Activated CD4-positive, CD25-positive, alpha-beta regulatory T cell treated with anti-CD3 and anti-CD28 coated beads, Interleukin-2, amount 50 U/mL, for 16 hours (primary cell): ENCODE measurements around the gene TMEM44.
"Not testable (repeated sequence)": the region's sequence is repeated elsewhere in the genome, so short reads cannot be mapped to it uniquely, and the experiment has no call there.

Experiments
- DNase-seq: peaks from one replicate; pipeline ENCODE4 v3.0.0-alpha.2; 2020; ENCODE audit warnings: low read depth, low spot score

TMEM44 gene

GRCh38 chr3:194610689-194611088 is 22.5 kb downstream of the TMEM44 start:
- DNase-seq: no peak

DNA sequence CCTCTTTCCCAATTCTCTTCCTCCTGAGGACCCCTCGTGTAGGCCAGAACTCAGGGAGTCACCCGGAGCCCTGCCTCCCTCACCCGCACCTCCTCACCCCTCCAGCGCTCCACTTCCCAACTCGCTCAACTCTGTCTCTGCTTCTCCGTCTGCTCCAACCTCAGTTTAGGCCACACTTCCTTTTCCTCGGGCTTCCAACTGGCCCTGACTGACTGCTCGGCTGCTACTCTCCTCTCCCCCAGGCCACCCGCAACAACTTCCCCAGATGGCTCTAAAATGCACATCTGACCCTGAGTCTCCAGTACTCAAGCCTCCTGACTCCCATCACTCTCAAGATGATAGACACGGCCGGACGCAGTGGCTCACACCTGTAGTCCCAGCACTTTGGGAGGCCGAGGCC is 23.6 kb downstream of the TMEM44 start:
- no peak for DNase-seq

GRCh38 chr3:194608981-194609380 is 24.2 kb downstream of the TMEM44 start:
- no peak for DNase-seq

DNA sequence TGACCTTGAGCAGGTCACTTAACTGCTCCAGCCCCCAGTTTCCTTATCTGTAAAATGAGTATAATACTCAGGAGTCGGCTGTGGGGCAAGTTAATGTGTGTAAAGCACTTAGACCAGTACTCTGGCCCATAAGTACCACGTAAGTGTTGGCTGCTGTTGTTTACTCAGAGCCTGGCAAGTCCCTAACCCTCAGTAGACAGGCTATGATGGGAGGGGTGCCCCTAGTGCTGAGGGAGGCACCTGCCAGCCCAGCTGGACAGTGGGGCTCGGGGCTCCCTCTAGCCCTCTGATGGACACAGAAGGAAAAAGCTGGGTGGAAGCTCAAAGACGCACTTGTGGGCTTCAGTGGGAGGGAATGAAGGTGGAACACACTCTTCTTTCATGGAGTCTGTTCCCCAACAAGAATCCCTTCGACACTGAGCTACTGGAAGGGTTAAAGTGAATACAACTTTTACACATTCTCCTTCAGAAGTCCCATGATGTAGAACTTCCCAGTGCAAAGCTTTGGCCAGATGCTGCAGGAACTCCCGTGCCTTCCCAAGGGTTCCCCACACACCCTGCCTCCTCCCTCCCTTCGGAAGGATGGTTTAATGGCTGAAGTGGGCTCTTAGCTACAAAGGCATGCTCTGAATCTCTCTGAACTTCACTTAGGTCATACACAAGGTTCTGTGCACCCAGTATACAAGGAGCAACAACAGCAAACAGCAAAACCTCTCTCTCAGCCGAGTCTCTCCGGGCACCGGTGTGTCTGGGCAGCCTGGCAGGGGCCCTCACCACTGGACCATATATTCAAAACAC is 25.4 kb downstream of the TMEM44 start:
- DNase-seq: no peak

GRCh38 chr3:194606941-194607340 is 26.3 kb downstream of the TMEM44 start:
- no peak for DNase-seq

DNA sequence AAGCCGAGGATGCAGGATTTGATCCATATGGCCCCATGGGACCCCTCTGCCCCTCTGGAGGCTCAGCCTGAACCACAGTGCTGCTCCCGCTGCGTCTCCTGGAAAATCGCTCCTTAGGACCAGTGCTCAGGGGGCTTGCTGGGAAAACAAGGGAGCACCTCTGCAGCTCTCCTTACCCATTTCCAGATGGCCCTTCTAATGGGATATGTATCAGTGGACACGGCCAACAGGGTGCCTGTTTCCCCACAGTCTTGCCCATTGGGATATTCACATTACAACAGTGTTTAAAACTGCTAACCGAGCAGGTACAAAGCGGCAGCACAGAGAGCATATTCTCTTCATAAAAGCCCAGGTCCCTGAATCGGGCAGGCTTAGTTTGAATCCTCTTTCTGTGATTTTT is 27.1 kb downstream of the TMEM44 start:
- no peak for DNase-seq

DNA sequence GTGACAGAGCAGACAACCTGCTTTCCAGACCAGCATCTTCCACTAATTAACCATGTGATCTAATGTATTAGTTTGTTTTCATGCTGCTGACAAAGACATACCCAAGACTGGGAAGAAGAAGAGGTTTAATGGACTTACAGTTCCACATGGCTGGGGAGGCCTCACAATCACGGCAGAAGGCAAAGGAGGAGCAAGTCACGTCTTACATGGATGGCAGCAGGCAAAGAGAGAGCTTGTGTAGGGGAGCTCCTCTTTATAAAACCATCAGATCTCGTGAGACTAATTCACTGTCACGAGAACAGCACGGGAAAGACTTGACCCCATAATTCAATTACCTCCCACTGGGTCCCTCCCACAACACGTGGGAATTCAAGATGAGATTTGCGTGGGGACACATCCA is 27.9 kb downstream of the TMEM44 start:
- DNase-seq: not testable (repeated sequence)

GRCh38 chr3:194604837-194605236 is 28.4 kb downstream of the TMEM44 start:
- DNase-seq: no peak

GRCh38 chr3:194604126-194604525 is 29.1 kb downstream of the TMEM44 start:
- no peak for DNase-seq

- no peak for DNase-seq
Observed at GRCh38 chr3:194602669-194603171, 30.5 kb downstream of the TMEM44 start.

- no peak for DNase-seq
Observed at GRCh38 chr3:194598771-194599557, 34.3 kb downstream of the TMEM44 start.

DNA sequence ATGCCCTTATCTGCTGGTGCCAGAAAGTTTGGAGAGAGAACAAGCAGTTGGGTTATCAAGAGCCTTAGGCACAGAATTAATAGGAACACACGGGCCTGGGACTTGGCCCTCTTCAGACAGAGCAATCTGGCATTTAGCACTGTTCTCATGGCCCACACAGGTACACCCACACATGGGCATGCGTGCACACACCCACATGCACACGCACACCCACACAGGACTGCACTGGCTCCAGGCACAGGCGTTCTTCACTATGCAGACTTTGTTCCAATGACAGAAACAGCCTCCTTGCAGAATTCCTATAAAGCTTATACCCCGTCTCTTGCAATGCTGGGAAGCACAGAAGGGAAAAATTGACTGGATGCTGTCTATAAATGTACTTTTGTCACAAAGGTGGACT is 36.3 kb downstream of the TMEM44 start:
- no peak for DNase-seq

- DNase-seq: no peak
Observed at GRCh38 chr3:194592798-194593752, 40.1 kb downstream of the TMEM44 start.

GRCh38 chr3:194588741-194589140 is 44.5 kb downstream of the TMEM44 start:
- no peak for DNase-seq

DNA sequence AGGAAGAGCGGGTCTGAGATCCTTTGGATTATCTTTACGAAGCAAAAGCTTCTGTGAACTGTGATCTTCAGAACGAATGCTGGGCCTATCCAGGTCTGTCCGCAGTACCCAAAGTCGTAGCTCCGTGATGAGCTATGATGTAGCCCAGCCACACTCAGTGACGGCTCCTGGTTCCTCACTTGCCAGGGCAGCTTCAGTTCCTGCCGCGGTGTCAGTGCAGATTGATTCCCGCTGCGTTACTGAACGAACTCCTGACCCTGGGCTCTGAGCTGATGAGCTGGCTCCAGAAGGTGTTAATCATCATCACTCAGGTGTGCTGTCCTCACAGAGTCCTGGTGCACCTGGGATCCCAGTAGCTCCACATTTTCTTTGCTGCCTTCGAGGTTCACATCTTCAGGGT is 45.0 kb downstream of the TMEM44 start:
- no peak for DNase-seq

DNA sequence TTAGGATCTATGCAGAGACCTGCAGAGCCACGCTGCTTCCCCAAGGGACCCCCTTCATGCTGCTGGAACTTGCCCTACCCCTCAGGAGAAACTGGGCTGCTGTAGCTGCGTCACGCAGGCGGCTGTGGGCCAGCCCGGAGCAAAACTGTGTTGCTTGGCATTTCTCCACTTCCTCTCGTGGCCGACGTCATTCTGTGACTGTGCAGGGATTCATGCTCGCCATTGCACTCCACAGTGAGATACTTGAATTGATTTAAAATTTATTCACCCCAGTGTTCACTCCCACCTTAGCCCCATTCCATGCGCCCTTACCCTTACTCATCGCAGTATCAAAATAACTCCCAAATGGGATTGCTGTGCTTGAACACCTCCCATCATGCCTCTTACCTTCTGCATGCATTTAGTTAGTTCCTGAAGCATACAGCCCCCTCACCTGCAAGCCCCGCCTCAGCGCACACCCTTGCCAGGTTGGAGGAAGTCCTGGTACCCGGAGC is 45.7 kb downstream of the TMEM44 start:
- DNase-seq: no peak

DNA sequence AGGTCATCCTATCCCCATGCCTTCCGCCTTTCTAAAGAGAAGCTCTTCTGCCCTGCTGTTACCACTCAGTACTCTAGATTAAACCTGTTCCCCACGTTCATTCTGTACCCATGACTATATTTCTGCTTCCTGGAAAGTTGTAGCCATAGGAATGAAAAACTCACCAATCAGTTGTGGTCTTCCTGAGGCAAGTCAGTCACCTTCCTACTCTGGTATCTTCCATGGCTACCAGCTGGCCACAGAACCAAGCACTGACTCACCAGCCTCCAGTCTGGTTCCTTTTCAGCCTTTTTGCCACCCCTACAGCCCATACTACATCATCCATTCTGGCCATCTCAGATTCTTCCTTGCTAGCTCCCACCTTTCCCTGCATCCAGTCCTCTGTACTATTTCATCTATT is 46.4 kb downstream of the TMEM44 start:
- no peak for DNase-seq

DNA sequence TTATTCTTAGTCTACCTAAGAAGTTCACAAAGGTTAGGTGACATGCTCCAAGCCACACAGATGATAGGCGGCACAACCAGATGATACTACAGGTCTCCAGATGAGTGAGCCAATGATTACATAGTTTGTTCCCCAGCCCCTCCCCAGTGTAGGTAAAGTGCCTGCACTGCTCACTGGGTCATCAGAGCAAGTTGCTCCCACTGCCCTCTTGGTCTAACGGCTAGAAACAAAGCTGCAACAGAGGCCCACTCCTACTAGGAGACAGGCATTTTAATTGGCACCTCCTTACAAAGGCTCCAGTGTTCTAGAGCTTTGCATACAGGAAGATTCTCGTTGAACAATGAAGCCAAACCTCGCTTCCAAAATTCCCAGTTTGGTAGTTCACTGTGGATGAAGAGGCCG is 47.3 kb downstream of the TMEM44 start:
- DNase-seq: no peak

DNA sequence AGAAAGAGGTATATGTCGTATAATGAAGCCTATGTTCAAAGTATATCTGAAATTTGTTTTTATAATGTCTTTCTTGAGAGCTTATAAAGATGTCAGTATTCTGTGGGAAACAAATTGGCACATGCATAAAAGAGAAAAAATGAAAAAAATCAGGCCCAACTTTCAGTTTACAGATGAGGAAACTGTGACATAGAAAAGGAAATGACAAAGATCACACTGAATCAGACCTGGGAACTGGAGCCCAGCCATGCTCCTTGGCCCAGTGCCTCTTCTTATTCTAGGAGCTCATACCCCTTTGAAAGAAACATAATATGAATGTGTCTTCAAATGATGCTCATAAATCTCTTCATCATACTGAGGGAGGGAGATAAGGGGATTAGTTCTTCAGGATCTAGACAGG is 48.4 kb downstream of the TMEM44 start:
- DNase-seq: no peak

DNA sequence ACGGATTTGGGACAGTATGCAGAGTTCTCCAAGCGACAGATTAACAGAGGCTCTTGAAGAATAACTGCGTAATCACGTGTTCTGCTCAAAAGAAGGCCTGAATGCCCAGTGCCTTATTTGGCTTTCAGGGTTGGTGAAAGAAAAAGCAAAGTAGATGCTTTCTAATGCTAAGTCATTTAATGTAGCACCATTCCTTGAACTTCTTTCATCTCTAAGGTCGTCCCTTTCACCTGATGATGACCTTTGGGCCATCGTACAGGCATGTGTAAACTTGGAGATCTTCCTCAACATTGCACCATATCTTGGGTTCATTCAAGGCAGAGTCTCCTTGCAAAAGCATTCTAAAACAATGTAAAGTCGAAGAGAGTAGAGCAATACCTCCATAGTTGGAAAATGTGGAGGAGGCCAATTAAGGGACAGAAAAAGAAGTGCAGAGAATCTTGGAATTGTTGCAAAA is 48.9 kb downstream of the TMEM44 start:
- no peak for DNase-seq

- no peak for DNase-seq
Observed at GRCh38 chr3:194582196-194582905, 50.9 kb downstream of the TMEM44 start.
